Thyroid gland (tissue), 4 donors: ENCODE data around the gene CCDC85A.

ENCODE experiments used
- POLR2A ChIP-seq, 2 donors: fragments of 450-650 bp; IDR thresholded peaks; one replicate each; pipeline ENCODE4 v1.6.1; 2017; ENCODE audit warnings: antibody characterized with exemption in 2 of 2, mild to moderate bottlenecking in 2 of 2, moderate library complexity in 1 of 2
- TF ChIP-seq, protein P1 (sequence below), 6 experiments: fragments of 200-600 bp in 3 of 6; fragments of 450-650 bp in 3 of 6; sonication (generic) in 3 of 6; IDR thresholded peaks; one replicate each; pipeline ENCODE4 v1.5.1; 2016 to 2019; ENCODE audit warnings: antibody characterized with exemption in 6 of 6, mild to moderate bottlenecking in 2 of 6, inconsistent platforms in 1 of 6, moderate library complexity in 1 of 6

GRCh38 chr2:56333812-56334485, 150.2 kb downstream of the CCDC85A start:
- TF ChIP-seq POLR2A (IDR thresholded peaks at IDR 0.05), result no peak
- TF ChIP-seq, protein P1, sequence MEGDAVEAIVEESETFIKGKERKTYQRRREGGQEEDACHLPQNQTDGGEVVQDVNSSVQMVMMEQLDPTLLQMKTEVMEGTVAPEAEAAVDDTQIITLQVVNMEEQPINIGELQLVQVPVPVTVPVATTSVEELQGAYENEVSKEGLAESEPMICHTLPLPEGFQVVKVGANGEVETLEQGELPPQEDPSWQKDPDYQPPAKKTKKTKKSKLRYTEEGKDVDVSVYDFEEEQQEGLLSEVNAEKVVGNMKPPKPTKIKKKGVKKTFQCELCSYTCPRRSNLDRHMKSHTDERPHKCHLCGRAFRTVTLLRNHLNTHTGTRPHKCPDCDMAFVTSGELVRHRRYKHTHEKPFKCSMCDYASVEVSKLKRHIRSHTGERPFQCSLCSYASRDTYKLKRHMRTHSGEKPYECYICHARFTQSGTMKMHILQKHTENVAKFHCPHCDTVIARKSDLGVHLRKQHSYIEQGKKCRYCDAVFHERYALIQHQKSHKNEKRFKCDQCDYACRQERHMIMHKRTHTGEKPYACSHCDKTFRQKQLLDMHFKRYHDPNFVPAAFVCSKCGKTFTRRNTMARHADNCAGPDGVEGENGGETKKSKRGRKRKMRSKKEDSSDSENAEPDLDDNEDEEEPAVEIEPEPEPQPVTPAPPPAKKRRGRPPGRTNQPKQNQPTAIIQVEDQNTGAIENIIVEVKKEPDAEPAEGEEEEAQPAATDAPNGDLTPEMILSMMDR (IDR thresholded peaks at IDR 0.05), result no peak
